GM19372 (cell line): Measurements from ENCODE around the gene GRAMD4.

ENCODE experiments used
- ATAC-seq: cut with Tn5 transposase; IDR thresholded peaks from one replicate; pipeline ENCODE4 v1.9.1; 2021; ENCODE audit warnings: mild to moderate bottlenecking, low read depth, moderate library complexity; ENCODE audit not compliant: unreplicated experiment

GRAMD4 gene

GRCh38 chr22:46652847-46653331 lies 32.7 kb downstream of the GRAMD4 start:
- no peak for ATAC-seq

DNA sequence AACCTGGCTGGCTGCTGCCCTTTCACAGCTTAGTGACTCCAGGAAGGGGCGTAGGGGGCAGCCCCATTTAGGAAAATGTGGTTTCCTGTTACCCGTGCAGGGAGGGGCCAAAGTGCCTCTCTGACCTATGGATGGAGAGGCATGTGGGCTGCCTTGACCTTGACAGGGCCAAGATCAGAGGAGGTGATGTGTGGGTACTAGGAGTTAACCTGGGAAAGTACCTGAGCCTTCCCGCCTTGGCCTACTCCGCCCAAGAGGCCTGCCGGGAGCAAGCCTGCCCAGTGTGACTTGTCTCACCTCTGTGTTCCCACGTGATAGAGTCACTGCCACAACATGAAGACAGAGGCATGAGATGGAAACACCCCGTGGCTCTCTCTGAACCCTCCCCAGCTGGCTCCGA lies 33.4 kb downstream of the GRAMD4 start:
- no peak for ATAC-seq

DNA sequence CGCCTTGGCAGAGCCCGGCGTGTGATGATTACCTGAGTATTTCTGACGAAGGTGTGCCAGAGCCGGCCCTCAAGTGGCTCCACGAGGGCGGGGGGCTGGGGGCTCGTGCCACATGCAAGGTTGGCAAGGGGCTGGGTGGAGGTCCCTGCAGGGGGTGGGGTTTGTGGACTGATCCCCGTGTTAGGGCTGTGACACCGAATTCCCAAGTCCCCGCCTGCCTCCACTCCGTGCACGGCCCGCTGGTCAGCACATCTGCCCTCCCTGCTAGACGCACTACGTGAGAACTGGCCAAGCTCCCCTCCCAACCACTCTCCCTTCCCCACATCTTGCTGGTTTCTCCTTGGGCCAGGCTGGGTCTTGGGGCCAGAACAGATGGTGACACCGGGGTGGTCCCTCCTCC lies 34.2 kb downstream of the GRAMD4 start:
- ATAC-seq = no peak

- no peak for ATAC-seq
Observed at GRCh38 chr22:46654927-46655595, 34.9 kb downstream of the GRAMD4 start.

DNA sequence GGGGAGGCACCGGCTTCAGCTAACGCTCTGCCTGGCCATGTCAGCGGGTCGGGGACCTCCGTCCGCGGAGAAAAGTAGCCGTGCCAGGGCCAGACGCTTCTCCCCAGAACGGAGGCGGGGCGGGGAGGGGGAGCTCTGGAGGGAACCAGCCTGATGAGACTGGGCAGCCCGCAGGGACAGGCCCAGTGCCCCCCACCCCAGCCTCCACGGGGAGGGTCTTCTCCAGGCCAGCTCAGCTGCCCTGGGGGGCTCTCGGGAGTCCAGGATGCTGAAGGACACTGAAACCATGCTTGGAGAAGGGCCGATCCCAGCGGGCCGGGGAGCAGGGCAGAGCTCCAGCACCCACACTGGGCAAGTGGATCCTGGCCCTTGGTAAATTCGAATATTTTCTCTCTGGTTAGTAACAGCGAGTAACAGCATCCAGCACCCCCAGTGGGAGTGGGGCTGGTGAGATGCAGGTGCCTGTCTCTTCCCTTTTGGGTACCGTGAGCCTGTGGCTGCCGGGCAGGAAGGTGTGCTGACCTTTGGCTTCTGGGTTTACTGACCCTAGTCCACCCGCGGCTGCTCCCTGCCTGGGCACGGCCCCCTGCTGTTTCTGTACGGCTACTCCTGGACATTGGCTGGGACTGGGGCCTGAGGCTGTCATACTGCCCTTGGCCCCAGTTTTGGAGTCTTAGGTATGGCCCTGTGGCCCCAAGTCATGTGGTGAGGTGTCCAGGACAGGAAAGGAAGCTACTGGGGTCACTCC lies 35.8 kb downstream of the GRAMD4 start:
- no peak for ATAC-seq

DNA sequence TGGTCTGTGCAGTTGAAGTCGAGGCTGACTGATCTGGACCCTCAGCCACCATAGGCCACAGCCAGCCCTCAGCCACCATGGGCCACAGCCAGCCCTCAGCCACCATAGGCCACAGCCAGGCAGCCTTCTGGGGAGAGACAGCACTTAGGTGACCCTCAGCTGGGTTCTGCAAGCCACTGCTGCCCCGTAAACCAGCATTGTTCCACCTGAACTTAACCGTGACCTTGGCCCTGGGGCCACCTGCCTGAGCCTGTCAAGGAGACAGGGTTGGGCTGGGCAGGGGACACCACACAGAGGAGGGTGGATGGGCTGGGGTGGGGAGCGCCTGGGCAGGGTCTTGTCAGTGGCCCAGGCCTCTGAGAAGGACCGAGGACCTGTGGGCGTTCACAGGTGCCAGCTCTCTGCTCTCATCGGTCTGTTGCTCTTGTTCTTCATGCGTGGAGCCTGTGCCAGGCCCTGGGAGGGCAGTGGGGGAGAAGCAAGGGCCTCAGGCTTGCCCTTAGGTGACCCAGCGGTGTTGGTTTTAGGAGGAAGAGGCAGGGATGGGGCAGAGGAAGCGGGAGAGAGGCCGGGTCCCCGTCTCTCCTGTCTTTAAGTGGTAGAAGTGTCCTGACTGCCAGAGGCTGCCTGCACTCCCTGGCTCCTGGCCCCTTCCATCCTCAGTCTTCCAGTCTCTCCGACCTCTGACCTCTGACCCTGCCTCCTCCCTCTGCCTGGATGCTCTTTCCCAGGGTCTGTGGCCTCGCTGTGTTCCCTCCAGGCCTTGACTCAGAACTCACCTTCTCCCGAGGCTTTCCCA lies 36.9 kb downstream of the GRAMD4 start:
- ATAC-seq = no peak

DNA sequence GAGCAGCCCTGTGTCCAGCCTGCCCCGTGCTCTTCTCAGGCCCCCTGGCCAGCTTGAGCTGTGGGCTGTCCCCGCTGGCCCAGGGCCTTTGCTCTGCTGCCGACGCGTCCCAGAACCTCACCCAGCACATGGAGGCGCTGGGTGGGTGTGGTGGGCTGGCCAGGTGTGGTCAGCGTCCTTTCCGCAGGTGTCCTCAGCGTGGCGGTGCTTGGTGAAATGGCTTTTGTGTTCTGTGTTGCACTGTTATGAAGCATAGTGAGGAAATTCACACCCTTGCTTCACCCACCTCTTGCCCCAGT lies 37.4 kb downstream of the GRAMD4 start:
- ATAC-seq = no peak

GRCh38 chr22:46657996-46658947 lies 38.1 kb downstream of the GRAMD4 start:
- no peak for ATAC-seq

DNA sequence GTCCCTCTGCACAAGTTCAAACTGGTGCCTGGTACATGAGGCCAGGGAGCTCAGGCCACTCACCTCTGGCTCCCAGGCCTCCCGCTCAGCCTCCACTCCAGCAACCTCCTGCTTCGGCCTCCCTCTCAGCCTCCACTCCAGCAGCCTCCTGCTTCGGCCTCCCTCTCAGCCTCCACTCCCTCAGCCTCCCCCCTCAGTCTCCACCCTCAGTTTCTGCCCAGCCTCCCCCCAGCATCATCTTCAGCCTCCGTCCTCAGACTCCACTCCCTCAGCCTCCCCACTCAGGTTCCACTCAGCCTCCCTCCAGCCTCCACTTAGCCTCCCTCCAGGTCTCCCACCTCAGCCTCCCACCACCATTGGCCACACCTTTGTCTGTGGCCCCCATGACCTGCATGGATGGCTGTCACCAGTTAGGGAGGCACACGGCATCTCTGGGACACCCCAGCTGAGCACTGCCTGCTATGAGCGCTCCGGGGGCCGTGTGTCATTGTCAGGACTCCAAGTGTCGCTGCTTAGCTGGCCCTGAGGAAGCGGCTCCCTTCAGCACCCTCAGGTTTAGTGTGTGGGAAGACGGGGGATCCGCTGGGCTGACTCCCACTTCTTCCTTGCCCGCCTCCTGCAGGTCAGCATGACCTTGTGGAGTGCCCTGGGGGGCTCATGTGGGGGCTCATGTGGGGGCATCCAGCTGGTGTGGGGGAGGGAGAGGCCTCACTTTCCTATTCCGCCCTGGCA lies 39.0 kb downstream of the GRAMD4 start:
- ATAC-seq = no peak

DNA sequence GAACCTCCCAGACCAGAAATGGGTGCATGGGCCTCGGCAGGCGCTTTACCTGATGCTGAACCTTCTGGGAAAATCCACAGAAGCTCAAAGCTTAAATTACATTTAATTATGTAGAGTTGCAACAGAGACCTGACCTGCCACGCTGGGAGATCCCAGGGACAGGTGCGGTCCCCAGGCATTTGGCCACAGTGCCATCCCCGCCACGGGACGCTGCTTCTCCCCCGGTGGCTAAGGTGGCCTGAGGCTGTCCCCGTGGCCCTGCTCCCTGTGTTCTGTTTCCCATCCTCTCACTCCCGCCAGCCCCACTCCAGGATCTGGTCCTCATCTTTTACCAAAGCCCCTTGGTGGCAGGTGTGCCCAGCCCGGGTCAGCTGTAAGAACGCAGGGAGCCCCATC lies 39.6 kb downstream of the GRAMD4 start:
- no peak for ATAC-seq

- ATAC-seq = no peak
Observed at GRCh38 chr22:46660604-46661201, 40.5 kb downstream of the GRAMD4 start.

DNA sequence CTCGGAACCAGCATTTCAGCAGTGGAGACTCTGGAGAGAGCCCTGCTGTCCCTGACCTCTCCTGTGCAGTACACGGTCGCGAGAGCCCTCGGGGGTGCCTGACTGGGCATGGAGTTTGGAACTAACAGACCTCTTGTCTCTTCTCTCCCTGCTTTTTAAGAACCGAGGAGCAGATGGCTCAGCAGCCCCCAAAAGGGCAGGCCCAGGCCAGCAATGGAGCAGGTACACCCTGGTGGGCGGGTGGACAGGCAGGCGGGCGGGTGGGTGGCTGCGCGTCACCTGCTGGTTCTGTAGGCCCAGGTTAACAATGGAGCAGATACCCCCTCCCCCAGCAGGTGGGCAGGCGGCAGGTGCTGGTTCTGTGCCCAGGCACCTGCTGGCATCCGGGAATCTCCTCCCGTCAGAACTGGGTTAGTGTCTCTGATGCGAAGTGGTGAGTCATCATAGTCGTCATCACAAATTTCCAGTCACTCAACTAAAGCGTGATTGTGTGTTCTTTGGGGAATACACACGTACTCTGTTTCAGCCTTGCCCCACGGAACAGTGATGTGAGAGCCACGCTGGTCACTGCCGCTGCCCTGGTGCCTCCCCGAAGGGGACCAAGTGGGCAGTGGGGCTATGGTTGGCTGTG lies 41.1 kb downstream of the GRAMD4 start:
- no peak for ATAC-seq

- ATAC-seq = no peak
Observed at GRCh38 chr22:46662226-46662625, 42.0 kb downstream of the GRAMD4 start.

GRCh38 chr22:46663001-46663400 lies 42.8 kb downstream of the GRAMD4 start:
- no peak for ATAC-seq

DNA sequence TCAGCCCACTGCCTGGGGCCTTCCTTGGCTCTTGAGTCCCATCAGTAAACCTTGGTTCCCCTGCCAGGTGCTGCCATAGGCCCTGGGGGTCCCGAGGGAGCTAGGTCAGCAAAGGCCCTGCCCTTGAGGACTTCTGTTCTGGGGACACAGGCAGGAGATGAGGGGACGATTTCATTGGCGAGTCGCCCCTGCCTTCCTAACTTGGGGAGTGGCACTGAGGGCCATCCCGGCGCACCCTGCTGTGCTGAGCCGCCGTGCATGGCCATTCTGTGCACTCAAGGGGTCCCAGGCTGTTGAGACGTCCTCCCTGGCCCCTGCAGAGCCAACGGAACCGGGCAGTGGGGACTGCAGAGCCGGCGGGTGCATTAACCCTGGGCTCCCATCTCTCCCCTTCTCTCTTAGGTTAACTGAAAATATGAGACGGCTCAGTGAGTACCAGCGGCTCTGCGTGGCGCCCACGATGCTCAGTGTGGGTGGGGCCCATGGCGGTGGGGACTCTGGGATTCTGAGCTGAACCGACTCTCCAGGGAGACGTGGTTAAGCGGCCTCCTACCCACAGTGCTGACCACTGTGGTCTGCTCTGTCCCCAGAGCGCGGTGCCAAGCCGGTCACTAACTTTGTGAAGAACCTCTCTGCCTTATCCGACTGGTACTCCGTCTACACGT lies 43.4 kb downstream of the GRAMD4 start:
- ATAC-seq = no peak

- ATAC-seq = no peak
Observed at GRCh38 chr22:46664301-46664855, 44.2 kb downstream of the GRAMD4 start.

- no peak for ATAC-seq
Observed at GRCh38 chr22:46665151-46665695, 45.0 kb downstream of the GRAMD4 start.
